OCI-LY3 (cell line): ENCODE results near the gene HECW1.
"Not testable (repeated sequence)": the region's sequence is repeated elsewhere in the genome, so short reads cannot be mapped to it uniquely, and the experiment has no call there.

Source experiments
- H2AFZ ChIP-seq: fragments of 200-600, 300-600 bp; shearing (Covaris generic); 2 replicates; pipeline ENCODE4 v1.6.0; 2014; ENCODE audit warnings: antibody characterized with exemption, low read depth, low read length
- H3K27ac ChIP-seq: fragments of 200-600, 300-600 bp; sonication (generic); 2 replicates; pipeline ENCODE4 v1.5.1; 2014; ENCODE audit warnings: mild to moderate bottlenecking, low read length, moderate library complexity, mixed read lengths
- H3K27me3 ChIP-seq: fragments of 200-600, 300-600 bp; sonication (generic); 2 replicates; pipeline ENCODE4 v1.6.1; 2014; ENCODE audit warnings: low read depth, low read length, mixed read lengths
- H3K36me3 ChIP-seq: fragments of 200-600, 300-600 bp; sonication (generic); replicated peaks from 2 replicates; pipeline ENCODE3; 2014; ENCODE audit warnings: low read depth, low read length, mixed read lengths
- H3K4me1 ChIP-seq: fragments of 300-600, 200-600 bp; sonication (generic); 2 replicates; pipeline ENCODE4 v1.6.1; 2014; ENCODE audit warnings: low read length, mixed read lengths
- H3K4me2 ChIP-seq: fragments of 200-600, 300-600 bp; sonication (generic); 2 replicates; pipeline ENCODE4 v1.6.1; 2014; ENCODE audit warnings: low read length, mixed read lengths
- H3K4me3 ChIP-seq: fragments of 300-600, 200-600 bp; sonication (generic); 2 replicates; pipeline ENCODE4 v1.5.1; 2014; ENCODE audit warnings: antibody characterized with exemption, mild to moderate bottlenecking, low read length, moderate library complexity
- H3K79me2 ChIP-seq: fragments of 300-600, 200-600 bp; shearing (Covaris generic); 2 replicates; pipeline ENCODE4 v1.6.1; 2014; ENCODE audit warnings: mild to moderate bottlenecking, low read length, mixed read lengths
- H3K9ac ChIP-seq: fragments of 300-600, 200-600 bp; shearing (Covaris generic); 2 replicates; pipeline ENCODE4 v1.6.0; 2014; ENCODE audit warnings: mild to moderate bottlenecking, low read length, moderate library complexity
- H3K9me3 ChIP-seq: fragments of 200-600, 300-600 bp; shearing (Covaris generic); 2 replicates; pipeline ENCODE4 v1.6.1; 2014; ENCODE audit warnings: low read length, mixed read lengths; ENCODE audit not compliant: insufficient read depth
- H4K20me1 ChIP-seq: fragments of 200-600, 300-600 bp; sonication (generic); 2 replicates; pipeline ENCODE4 v1.6.1; 2016; ENCODE audit warnings: low read length, mixed read lengths; ENCODE audit not compliant: insufficient read depth
- CTCF ChIP-seq: fragments of 200-600, 300-600 bp; sonication (generic); IDR thresholded peaks from 2 replicates; pipeline ENCODE4 v1.5.1; 2014; ENCODE audit warnings: antibody characterized with exemption, low read length, low read depth
- EZH2phosphoT487 ChIP-seq: fragments of 200-600 bp; shearing (Covaris generic); IDR thresholded peaks from 2 replicates; pipeline ENCODE4 v1.6.1; 2018; ENCODE audit warnings: antibody characterized with exemption, mixed run types, low read depth

HECW1 gene

GRCh38 chr7:43205171-43205795 lies 92.8 kb downstream of the HECW1 start:
- no peak overlapping the region for H2AFZ ChIP-seq
- H3K4me2 ChIP-seq: no peak overlapping the region
- no peaks in the 10 kb centered on the region for H3K79me2 ChIP-seq
- no peaks in the 10 kb centered on the region for H3K36me3 ChIP-seq
- no peak overlapping the region for H3K4me3 ChIP-seq
- peaks cover 10% of the 10 kb centered on the region; the same call in 1 of the 2 replicates for H3K27me3 ChIP-seq
- H3K9ac ChIP-seq: no peak overlapping the region
- H3K9me3 ChIP-seq: no peaks in the 10 kb centered on the region
- no peaks in the 10 kb centered on the region for H3K4me1 ChIP-seq
- no peak overlapping the region for H3K27ac ChIP-seq
- no peak for TF ChIP-seq EZH2phosphoT487
- TF ChIP-seq CTCF: no peak
- no peaks in the 10 kb centered on the region for H4K20me1 ChIP-seq

- peaks cover 6% of the 10 kb centered on the region for H3K27me3 ChIP-seq
- no peak overlapping the region for H3K4me3 ChIP-seq
- no peaks in the 10 kb centered on the region for H3K9me3 ChIP-seq
- H3K4me1 ChIP-seq: no peaks in the 10 kb centered on the region
- H3K9ac ChIP-seq: no peak overlapping the region
- no peak overlapping the region for H2AFZ ChIP-seq
- no peak overlapping the region for H3K27ac ChIP-seq
- H3K4me2 ChIP-seq: no peak overlapping the region
- H3K79me2 ChIP-seq: no peaks in the 10 kb centered on the region
- H3K36me3 ChIP-seq: no peaks in the 10 kb centered on the region
- no peak for TF ChIP-seq CTCF
- TF ChIP-seq EZH2phosphoT487: no peak
- H4K20me1 ChIP-seq: no peaks in the 10 kb centered on the region
Measured at GRCh38 chr7:43208242-43208641, 95.8 kb downstream of the HECW1 start.

- peaks cover 11% of the 10 kb centered on the region for H3K27me3 ChIP-seq
- not testable (repeated sequence) for H3K36me3 ChIP-seq, H4K20me1 ChIP-seq, H3K9me3 ChIP-seq, H3K4me3 ChIP-seq, H3K9ac ChIP-seq, H2AFZ ChIP-seq, H3K27ac ChIP-seq, H3K4me1 ChIP-seq, H3K4me2 ChIP-seq, H3K79me2 ChIP-seq
Measured at GRCh38 chr7:43210539-43210938, 98.1 kb downstream of the HECW1 start.

- H3K4me1 ChIP-seq: no peaks in the 10 kb centered on the region
- no peak overlapping the region for H3K9ac ChIP-seq
- H2AFZ ChIP-seq: no peak overlapping the region
- no peak overlapping the region for H3K4me3 ChIP-seq
- H3K27ac ChIP-seq: no peak overlapping the region
- no peaks in the 10 kb centered on the region for H4K20me1 ChIP-seq
- no peaks in the 10 kb centered on the region for H3K36me3 ChIP-seq
- peak; percentile 9; the same call in 1 of the 2 replicates for TF ChIP-seq CTCF
- TF ChIP-seq EZH2phosphoT487: no peak
- H3K9me3 ChIP-seq: no peaks in the 10 kb centered on the region
- H3K4me2 ChIP-seq: no peak overlapping the region
- no peaks in the 10 kb centered on the region for H3K79me2 ChIP-seq
- H3K27me3 ChIP-seq: peaks cover 11% of the 10 kb centered on the region
Measured at GRCh38 chr7:43211286-43211685, 98.8 kb downstream of the HECW1 start.
